GM12875 (cell line): ENCODE results near the gene CELSR3.

Source experiments
- H3K4me3 ChIP-seq: one replicate; pipeline ENCODE4 v1.5.1; 2011; ENCODE audit warnings: low read depth, low read length, control low read depth
- TF ChIP-seq, protein P1 (sequence below): IDR thresholded peaks from 2 replicates; pipeline ENCODE4 v1.5.1; 2011; ENCODE audit warnings: low read depth, mild to moderate bottlenecking, control low read depth, inconsistent platforms, low read length, moderate library complexity, borderline replicate concordance; ENCODE audit not compliant: insufficient read depth

The CELSR3 gene

DNA sequence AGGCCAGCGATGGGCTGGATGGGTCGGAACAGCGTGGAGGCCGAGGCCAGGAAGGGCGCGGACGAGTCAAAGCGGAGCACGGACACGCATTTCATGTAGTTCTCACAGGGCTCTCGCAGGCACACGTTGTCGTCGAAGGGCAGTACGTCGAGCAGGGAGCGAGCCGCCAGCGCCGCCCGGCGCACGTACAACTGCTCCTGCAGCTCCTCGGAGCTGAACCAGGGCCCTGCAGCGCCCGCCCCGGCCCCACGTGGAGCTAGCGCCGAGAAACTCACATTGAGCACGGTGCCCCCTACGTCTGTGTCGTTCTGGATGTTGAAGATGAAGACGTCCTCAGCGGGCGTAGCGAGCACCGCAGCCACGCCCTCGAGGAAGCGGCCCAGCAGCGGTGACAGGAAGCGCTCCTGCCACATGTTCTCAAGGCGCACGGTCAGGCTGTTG is 5.8 kb downstream of the CELSR3 start:
- H3K4me3 ChIP-seq, result peak overlapping the region; percentile 58
- TF ChIP-seq, protein P1, sequence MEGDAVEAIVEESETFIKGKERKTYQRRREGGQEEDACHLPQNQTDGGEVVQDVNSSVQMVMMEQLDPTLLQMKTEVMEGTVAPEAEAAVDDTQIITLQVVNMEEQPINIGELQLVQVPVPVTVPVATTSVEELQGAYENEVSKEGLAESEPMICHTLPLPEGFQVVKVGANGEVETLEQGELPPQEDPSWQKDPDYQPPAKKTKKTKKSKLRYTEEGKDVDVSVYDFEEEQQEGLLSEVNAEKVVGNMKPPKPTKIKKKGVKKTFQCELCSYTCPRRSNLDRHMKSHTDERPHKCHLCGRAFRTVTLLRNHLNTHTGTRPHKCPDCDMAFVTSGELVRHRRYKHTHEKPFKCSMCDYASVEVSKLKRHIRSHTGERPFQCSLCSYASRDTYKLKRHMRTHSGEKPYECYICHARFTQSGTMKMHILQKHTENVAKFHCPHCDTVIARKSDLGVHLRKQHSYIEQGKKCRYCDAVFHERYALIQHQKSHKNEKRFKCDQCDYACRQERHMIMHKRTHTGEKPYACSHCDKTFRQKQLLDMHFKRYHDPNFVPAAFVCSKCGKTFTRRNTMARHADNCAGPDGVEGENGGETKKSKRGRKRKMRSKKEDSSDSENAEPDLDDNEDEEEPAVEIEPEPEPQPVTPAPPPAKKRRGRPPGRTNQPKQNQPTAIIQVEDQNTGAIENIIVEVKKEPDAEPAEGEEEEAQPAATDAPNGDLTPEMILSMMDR, result no peak

- TF ChIP-seq, protein P1, result peak; percentile 87
- H3K4me3 ChIP-seq, result peak overlapping the region; percentile 58
These were observed 6.4 kb downstream of the CELSR3 start for GRCh38 chr3:48656061-48656840.

- TF ChIP-seq, protein P1, result no peak
- no peak overlapping the region for H3K4me3 ChIP-seq
These were observed 7.1 kb downstream of the CELSR3 start for GRCh38 chr3:48655606-48656005.

DNA sequence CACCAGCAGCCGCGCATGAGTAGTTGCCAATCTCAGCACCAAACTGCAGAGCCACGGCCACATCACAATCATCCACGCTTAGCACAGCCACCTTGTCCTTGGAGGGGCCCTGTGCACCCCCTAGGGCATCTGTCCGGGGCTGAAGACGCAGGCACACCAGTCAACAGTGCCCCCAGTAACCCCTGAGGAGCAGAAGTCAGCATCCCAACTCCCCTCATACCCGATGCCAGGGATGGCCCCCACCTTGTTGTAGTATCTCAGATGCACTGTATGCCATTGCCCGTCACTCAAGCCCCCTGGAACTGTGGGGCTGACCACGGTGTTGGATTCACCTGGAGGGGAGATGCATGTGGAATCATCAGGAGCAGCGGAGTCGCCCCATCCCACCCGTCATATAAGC is 7.6 kb downstream of the CELSR3 start:
- TF ChIP-seq, protein P1, result no peak
- no peak overlapping the region for H3K4me3 ChIP-seq

DNA sequence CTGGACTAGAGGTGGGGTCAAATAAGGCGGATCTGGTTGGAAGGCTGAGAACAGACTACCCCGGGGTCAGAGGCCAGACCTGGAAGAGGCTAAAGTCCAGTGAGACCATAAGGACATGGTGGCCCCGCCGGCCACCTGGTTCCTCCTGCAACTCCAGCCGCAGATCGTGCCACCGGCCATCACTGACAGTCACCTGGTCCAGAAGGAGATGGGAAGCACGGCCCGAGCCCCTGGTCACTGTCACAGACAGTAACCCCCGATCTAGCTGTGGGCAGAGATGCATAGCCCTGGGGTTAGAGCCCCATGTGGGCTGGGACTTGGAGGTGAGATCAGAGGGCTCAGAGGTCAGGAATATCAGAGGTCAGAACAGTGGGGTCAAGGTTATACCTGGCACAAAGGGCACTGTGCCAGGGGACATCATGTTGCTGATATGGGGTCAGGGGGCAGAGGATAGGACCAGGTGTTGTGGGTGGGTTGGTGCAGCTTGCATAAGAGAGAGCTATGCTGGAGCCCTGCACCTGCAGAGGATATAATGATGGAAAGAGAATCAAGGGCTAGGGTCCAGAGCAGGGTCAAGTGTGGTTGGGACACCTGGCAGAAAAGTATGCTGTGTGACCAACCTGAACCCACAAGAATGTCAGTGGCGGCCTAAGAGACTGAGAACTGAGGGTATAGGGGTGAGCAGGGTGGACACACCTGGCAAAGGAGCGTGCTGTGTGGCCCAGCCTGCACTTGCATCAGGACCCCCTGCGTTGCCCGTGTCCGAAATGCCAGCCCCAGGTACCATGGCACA is 9.6 kb downstream of the CELSR3 start:
- TF ChIP-seq, protein P1, result no peak
- H3K4me3 ChIP-seq, result no peak overlapping the region

GRCh38 chr3:48651771-48652170 is 10.9 kb downstream of the CELSR3 start:
- TF ChIP-seq, protein P1, result no peak
- H3K4me3 ChIP-seq, result no peak overlapping the region
